GM18499 (cell line): ENCODE data around the gene SAP25.
"Not testable (repeated sequence)": the region's sequence is repeated elsewhere in the genome, so short reads cannot be mapped to it uniquely, and the experiment has no call there.

Experiments used
- ATAC-seq: cut with Tn5 transposase; IDR thresholded peaks from one replicate; pipeline ENCODE4 v1.9.1; 2021; ENCODE audit warnings: moderate number of reproducible peaks; ENCODE audit not compliant: insufficient read depth, unreplicated experiment

The SAP25 gene

DNA sequence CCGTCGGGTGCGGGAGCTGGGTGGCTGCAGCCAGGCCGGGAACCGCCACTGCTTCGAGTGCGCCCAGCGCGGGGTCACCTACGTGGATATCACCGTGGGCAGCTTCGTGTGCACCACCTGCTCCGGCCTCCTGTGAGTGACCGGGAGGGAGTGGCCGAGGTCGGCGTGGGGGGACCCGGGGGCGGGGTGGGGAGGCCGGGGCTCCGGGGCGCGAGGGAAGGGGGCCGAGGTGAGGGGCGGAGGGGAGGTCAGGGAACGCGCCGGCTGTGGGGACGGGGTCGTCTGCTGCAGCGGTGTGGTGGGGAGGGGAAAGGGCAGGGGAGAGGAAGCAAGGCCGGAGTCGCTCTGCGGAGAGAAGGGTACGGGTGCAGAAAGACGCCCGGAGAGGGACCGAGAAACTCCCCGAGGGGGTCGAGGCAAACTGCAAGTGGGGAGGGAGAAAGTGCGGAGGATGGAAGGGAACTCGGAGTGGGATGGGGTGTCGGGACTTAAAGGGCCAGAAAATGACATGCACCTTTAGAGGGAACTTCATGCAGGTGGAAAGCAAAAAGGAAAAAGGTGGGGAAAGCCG is 34.2 kb downstream of the SAP25 start:
- ATAC-seq = no peak

DNA sequence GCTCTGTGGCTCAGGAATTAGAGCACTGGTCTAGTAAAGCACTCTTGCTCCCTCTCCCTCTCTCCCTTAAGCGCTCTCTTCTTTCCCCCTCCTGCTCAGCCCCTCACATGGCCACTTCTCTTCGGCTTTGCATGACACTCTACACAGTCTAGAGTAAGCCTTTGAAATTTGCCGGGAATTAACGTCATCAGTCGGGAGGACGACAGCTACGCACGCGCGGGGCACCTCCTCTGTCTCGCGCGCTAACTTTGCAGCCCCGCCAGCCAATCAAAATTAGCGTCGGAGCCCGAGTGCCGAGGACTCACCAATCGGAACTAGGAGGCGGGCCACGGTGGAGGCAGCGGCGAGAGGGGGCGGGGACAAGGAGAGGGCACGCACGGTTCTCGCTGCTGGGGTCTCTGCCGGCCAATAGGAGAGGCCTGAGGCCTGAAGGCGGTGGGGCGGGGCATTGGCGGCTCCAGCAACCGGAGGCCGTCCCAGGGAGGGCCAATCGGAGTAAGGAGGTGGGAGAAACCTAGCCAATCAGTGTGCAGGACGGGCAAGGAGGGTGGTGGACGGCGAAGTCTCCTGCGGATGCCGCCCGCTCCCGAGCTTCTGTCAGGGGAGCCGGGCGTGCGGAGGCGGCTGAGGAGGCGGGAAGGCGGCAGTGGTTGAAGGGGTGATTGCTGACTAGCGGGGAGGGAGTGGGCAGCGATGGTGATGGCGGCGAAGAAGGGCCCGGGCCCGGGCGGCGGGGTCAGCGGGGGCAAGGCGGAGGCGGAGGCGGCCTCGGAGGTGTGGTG is 34.9 kb downstream of the SAP25 start, which contains the start of gene AGFG2:
Gene AGFG2, plus strand, starts transcription at position 550 of the 782 bp plus-strand sequence. Its CDS starts 144 bp downstream, at position 694.
- peak; percentile 81 for ATAC-seq

DNA sequence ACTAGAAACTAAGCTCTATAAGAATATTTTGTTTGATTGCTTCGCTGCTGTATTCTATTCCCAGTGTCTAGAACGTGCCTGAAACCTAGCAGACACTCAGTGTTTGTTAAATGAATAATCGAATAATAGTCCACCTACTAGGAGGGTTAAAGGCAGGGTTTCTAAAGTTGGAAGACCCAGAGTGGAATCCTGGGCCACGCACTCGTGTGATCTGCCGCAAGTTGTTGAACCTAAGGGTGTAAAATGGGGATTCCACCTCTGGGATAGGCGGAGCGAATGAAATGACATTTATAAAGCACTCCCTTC is 35.4 kb downstream of the SAP25 start:
- no peak for ATAC-seq

DNA sequence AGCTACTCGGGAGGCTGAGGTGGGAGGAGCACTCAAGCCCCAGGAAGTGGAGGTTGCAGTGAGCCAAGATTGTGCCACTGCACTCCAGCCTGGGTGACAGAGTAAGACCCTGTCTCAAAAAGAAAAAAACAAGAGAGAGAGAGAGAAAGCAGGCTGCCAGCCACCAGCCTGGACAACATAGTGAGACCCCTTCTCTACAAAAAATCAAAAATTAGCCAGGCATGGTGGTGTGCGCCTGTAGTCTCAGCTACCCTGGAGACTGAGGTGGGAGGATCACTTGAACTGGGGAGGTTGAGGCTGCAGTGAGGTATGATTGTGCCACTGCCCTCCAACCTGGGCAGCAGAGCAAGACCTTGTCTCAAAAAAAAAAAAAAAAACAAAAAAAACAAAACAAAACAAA is 37.0 kb downstream of the SAP25 start:
- ATAC-seq = not testable (repeated sequence)

DNA sequence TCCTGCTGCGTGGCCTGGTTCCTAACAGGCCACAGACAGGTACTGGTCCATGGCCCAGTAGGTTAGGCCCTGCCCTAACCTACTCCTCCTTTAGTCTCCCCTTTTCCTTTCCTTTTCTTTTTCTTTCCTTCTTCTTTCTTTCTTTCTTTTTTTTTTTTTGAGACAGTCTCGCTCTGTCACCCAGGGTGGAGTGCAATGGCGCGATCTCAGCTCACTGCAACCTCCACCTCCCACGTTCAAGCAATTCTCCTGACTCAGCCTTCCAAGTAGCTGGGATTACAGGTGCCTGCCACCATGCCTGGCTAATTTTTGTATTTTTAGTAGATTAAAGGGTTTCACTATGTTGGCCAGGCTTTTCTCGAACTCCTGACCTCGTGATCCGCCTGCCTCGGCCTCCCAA is 37.7 kb downstream of the SAP25 start:
- not testable (repeated sequence) for ATAC-seq

DNA sequence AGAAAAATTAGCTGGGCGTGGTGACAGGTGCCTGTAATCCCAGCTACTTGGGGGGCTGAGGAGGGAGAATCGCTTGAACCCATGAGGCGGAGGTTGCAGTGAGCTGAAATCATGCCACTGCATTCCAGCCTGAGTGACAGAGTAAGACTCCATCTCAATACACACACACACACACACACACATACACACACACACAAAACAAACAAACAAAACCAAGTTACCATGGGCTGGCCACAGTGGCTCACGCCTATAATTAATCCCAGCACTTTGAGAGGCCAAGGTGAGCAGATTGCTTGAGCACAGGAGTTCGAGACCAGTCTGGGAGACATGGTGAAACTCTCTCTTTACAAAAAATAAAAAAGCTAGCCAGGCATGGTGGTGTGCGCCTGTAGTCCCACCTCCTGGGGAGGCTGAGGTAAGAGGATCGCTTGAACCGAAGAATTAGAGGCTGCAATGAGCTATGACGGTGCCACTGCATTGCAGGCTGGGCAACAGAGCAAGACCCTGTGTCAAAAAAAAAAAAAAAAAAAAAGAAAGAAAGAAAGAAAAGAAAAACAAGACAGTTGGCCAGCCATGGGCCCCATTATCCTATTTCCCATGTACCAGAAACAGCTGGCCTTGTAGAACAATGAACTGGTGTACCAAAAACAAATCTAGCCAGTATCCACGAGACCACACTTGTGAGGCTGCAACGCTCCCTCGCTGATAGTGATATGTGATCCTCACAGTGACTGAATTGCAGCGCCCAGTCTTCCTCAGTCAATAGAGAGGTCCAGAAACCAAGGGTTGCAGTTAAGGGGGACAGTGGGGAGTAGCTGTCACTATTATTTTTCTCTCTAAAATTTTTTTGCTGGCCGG is 41.3 kb downstream of the SAP25 start:
- no peak for ATAC-seq

DNA sequence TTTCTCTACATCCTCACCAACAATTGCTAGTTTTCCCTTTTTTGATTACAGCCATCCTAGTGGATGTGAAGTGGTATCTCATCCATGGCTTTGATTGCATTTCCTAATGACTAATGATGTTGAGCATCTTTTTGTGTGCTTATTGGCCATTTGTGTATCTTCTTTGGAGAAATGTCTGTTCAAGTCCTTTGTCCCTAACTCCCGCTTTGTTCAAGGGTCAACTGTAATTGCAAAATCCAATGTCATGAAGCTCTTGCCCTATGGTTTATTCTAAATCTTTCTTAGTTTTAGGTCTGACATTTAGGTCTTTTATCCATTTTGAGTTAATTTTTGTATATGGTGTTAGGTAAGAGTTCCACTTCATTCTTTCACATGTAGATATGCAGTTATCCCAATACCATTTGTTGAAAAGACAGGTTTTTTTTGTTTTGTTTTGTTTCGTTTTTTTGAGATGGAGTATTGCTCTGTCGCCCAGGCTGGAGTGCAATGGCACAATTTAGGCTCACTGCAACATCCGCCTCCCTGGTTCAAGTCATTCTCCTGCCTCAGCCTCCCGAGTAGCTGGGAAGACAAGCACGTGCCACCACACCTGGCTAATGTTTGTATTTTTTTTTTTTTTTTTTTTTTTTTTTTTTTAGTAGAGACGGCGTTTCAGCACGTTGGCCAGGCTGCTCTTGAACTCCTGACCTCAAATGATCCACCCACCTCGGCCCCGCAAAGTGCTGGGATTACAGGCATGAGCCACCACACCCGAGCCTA is 45.4 kb downstream of the SAP25 start:
- ATAC-seq = not testable (repeated sequence)

DNA sequence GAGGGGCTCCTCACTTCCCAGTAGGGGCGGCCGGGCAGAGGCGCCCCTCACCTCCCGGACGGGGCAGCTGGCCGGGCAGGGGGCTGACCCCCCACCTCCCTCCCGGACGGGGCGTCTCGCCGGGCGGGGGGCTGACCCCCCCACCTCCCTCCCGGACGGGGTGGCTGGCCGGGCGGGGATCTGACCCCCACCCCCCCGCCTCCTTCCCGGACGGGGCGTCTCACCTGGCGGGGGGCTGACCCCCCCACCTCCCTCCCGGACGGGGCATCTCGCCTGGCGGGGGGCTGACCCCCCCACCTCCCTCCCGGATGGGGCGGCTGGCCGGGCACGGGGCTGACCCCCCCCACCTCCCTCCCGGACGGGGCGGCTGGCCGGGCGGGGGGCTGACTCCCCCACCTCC is 50.5 kb downstream of the SAP25 start:
- ATAC-seq = not testable (repeated sequence)
